HEK293 (cell line): Measurements from ENCODE around the gene RHPN2.

Experiments
- CTCF ChIA-PET: fragments of 350-600 bp; formaldehyde crosslinking; extraction: SDS; loops from one replicate; lab custom pipeline; 2021; ENCODE audit warnings: antibody characterized with exemption; lab: Yijun Ruan, JAX
- POLR2A ChIA-PET: fragments of 300-600 bp; formaldehyde crosslinking; extraction: SDS; loops from one replicate; lab custom pipeline; 2020; ENCODE audit warnings: antibody characterized with exemption, inconsistent platforms; lab: Yijun Ruan, JAX
- H3K27ac ChIP-seq: fragments of 200-500 bp; sonication (Bioruptor generic); 2 replicates; pipeline ENCODE4 v1.5.1; 2014; ENCODE audit warnings: low read depth, low read length, control low read depth, inconsistent platforms; ENCODE audit errors: extremely low read depth
- H3K36me3 ChIP-seq, 2 experiments: fragments of 200-500 bp in 1 of 2; sonication (Bioruptor generic) in 1 of 2; 1 replicate in 1 of 2; 2 replicates in 1 of 2; pipeline ENCODE4 v1.5.1; 2014 to 2017; ENCODE audit warnings: inconsistent platforms in 2 of 2, low read length in 2 of 2; ENCODE audit not compliant: control insufficient read depth in 2 of 2, insufficient read depth in 1 of 2
- H3K4me1 ChIP-seq: fragments of 200-500 bp; sonication (Bioruptor generic); 2 replicates; pipeline ENCODE4 v1.5.1; 2014; ENCODE audit warnings: mild to moderate bottlenecking, low read length, inconsistent platforms; ENCODE audit not compliant: control insufficient read depth, insufficient read depth
- H3K4me3 ChIP-seq: 2 replicates; pipeline ENCODE4 v1.5.1; 2011; ENCODE audit warnings: low read depth, mild to moderate bottlenecking, control low read depth, low read length, moderate library complexity
- H3K9me3 ChIP-seq: fragments of 200-500 bp; sonication (Bioruptor generic); 2 replicates; pipeline ENCODE4 v1.5.1; 2014; ENCODE audit warnings: low read depth, low read length, inconsistent platforms; ENCODE audit not compliant: control insufficient read depth, insufficient read depth
- KLF1 ChIP-seq: fragments of 450-650 bp; formaldehyde crosslinking; IDR thresholded peaks from 2 replicates; pipeline ENCODE4 v1.5.1; 2016; ENCODE audit warnings: missing biosample characterization, missing genetic modification characterization
- KLF7 ChIP-seq: fragments of 450-650 bp; formaldehyde crosslinking; IDR thresholded peaks from 2 replicates; pipeline ENCODE4 v1.5.1; 2016; ENCODE audit warnings: missing biosample characterization, missing genetic modification characterization, borderline replicate concordance
- SCRT1 ChIP-seq: fragments of 450-650 bp; formaldehyde crosslinking; IDR thresholded peaks from 2 replicates; pipeline ENCODE4 v1.5.1; 2016; ENCODE audit warnings: missing biosample characterization, missing genetic modification characterization, borderline replicate concordance
- SCRT2 ChIP-seq: fragments of 450-650 bp; formaldehyde crosslinking; IDR thresholded peaks from 2 replicates; pipeline ENCODE4 v1.5.1; 2016; ENCODE audit warnings: missing biosample characterization, missing genetic modification characterization
- YY2 ChIP-seq: fragments of 450-650 bp; formaldehyde crosslinking; IDR thresholded peaks from 2 replicates; pipeline ENCODE4 v1.5.1; 2016; ENCODE audit warnings: missing biosample characterization, missing genetic modification characterization
- ZNF112 ChIP-seq: fragments of 450-650 bp; formaldehyde crosslinking; IDR thresholded peaks from 2 replicates; pipeline ENCODE4 v1.5.0; 2017; ENCODE audit warnings: missing biosample characterization, missing genetic modification characterization
- ZNF121 ChIP-seq: fragments of 450-650 bp; formaldehyde crosslinking; IDR thresholded peaks from 2 replicates; pipeline ENCODE4 v1.5.1; 2016; ENCODE audit warnings: missing biosample characterization, missing genetic modification characterization
- ZNF132 ChIP-seq: fragments of 450-650 bp; formaldehyde crosslinking; IDR thresholded peaks from 2 replicates; pipeline ENCODE4 v1.5.1; 2017; ENCODE audit warnings: missing biosample characterization, missing genetic modification characterization, borderline replicate concordance
- ZNF146 ChIP-seq: fragments of 450-650 bp; formaldehyde crosslinking; IDR thresholded peaks from 2 replicates; pipeline ENCODE4 v1.5.1; 2016; ENCODE audit warnings: missing biosample characterization, missing genetic modification characterization
- ZNF223 ChIP-seq: fragments of 450-650 bp; formaldehyde crosslinking; IDR thresholded peaks from 2 replicates; pipeline ENCODE4 v1.5.1; 2016; ENCODE audit warnings: missing biosample characterization, missing genetic modification characterization
- ZNF266 ChIP-seq: fragments of 450-650 bp; formaldehyde crosslinking; IDR thresholded peaks from 2 replicates; pipeline ENCODE4 v1.5.1; 2016; ENCODE audit warnings: missing biosample characterization, missing genetic modification characterization, low read depth
- ZNF549 ChIP-seq: fragments of 450-650 bp; IDR thresholded peaks from 2 replicates; pipeline ENCODE4 v1.5.1; 2018; ENCODE audit warnings: missing biosample characterization, missing genetic modification characterization, mild to moderate bottlenecking, inconsistent platforms, moderate library complexity
- ZNF776 ChIP-seq: fragments of 450-650 bp; formaldehyde crosslinking; IDR thresholded peaks from 2 replicates; pipeline ENCODE4 v1.5.0; 2017; ENCODE audit warnings: missing biosample characterization, missing genetic modification characterization, borderline replicate concordance
- ZSCAN30 ChIP-seq: fragments of 450-650 bp; IDR thresholded peaks from 2 replicates; pipeline ENCODE4 v1.5.1; 2018; ENCODE audit warnings: missing biosample characterization, mild to moderate bottlenecking, missing genetic modification characterization, moderate library complexity
- TF ChIP-seq, protein P1 (sequence below): fragments of 450-650 bp; formaldehyde crosslinking; IDR thresholded peaks from 2 replicates; pipeline ENCODE4 v1.5.1; 2016; ENCODE audit warnings: missing biosample characterization, missing genetic modification characterization
- TF ChIP-seq, protein P2 (sequence below): fragments of 450-650 bp; formaldehyde crosslinking; IDR thresholded peaks from 2 replicates; pipeline ENCODE4 v1.5.1; 2016; ENCODE audit warnings: missing biosample characterization, missing genetic modification characterization
- TF ChIP-seq, protein P3 (sequence below): fragments of 450-650 bp; formaldehyde crosslinking; IDR thresholded peaks from 2 replicates; pipeline ENCODE4 v1.5.1; 2016; ENCODE audit warnings: missing biosample characterization, missing genetic modification characterization, borderline replicate concordance
- TF ChIP-seq, protein P4 (sequence below): fragments of 450-650 bp; formaldehyde crosslinking; IDR thresholded peaks from 2 replicates; pipeline ENCODE4 v1.5.1; 2016; ENCODE audit warnings: missing biosample characterization, missing genetic modification characterization
- TF ChIP-seq, protein P5 (sequence below): fragments of 450-650 bp; formaldehyde crosslinking; IDR thresholded peaks from 2 replicates; pipeline ENCODE4 v1.5.1; 2016; ENCODE audit warnings: missing biosample characterization, missing genetic modification characterization

The RHPN2 gene

DNA sequence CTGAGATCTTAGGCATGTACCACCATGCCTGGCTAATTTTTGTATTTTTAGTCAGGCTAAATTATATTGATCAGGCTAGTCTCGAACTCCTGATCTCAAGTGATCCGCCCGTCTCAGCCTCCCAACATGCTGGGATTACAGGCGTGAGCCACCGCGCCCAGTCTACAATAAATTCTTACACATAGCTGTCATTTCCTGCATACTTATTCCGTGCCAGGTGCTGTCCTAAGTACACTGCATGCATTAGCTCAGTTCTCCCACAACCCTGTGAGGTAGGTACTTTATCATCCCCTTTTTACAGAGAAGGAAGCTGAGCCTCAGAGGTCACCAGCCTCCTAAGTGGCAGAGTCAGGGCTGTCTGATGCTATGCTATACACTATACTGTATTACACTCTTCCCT, 7.2 kb upstream of the RHPN2 start:
- Histone ChIP-seq H3K4me1 (peaks cover 5% of the 10 kb centered on the region), H3K4me3 (no peak overlapping the region), H3K27ac (no peak overlapping the region), H3K36me3 (no peaks in the 10 kb centered on the region; a peak in 1 of 3 replicates), H3K9me3 (no peaks in the 10 kb centered on the region)
- ChIA-PET CTCF (interaction anchor here (0.5 to 1.5 kb wide), 3 partner anchors 16 to 96 kb away, joined by 4 to 6 read pairs (median 4); no protein-coding TSS in a partner anchor), POLR2A (interaction anchor here (0.6 to 1.2 kb wide), 2 partner anchors 9 to 16 kb away, joined by 4 to 5 read pairs; partner anchors contain the start of gene GPATCH1)
- peak; percentile 35; the same call in 1 of the 2 replicates for TF ChIP-seq KLF1 (tag by site-specific recombination)
- no peak for TF ChIP-seq ZNF223 (tag by site-specific recombination)
- no peak for TF ChIP-seq ZNF112 (tag by site-specific recombination)
- no peak for TF ChIP-seq KLF7 (tag by site-specific recombination)
- TF ChIP-seq, protein P1, sequence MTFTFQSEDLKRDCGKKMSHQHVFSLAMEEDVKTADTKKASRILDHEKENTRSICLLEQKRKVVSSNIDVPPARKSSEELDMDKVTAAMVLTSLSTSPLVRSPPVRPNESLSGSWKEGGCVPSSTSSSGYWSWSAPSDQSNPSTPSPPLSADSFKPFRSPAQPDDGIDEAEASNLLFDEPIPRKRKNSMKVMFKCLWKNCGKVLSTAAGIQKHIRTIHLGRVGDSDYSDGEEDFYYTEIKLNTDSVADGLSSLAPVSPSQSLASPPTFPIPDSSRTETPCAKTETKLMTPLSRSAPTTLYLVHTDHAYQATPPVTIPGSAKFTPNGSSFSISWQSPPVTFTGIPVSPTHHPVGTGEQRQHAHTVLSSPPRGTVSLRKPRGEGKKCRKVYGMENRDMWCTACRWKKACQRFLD (tag by site-specific recombination): no peak
- TF ChIP-seq ZNF132: no peak
- no peak for TF ChIP-seq YY2 (tag by site-specific recombination)

DNA sequence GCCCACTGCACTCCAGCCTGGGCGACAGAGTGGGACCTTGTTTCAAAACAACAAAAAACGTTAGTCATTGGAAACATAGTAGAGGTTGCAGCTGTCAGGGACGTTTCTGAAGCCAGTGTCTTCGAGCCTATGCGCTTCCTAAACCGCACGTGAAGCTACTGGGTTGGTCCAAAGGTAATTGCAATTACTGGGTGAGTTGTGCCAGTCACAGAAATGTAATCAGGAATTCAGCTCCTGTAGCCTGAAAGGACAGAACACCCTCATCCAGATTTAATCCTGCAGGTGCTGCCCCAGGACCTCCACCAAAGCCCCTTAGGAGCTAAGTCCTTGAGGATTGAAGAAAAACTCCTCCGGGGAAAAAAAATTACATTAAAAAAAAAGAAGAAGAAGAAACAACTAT, 2.4 kb upstream of the RHPN2 start:
- Histone ChIP-seq H3K9me3 (no peaks in the 10 kb centered on the region), H3K36me3 (peaks cover 0 to 1% of the 10 kb centered on the region in 2 experiments; a peak in 1 of 3 replicates), H3K27ac (no peak overlapping the region), H3K4me3 (no peak overlapping the region), H3K4me1 (peaks cover 21% of the 10 kb centered on the region)
- TF ChIP-seq, protein P2, sequence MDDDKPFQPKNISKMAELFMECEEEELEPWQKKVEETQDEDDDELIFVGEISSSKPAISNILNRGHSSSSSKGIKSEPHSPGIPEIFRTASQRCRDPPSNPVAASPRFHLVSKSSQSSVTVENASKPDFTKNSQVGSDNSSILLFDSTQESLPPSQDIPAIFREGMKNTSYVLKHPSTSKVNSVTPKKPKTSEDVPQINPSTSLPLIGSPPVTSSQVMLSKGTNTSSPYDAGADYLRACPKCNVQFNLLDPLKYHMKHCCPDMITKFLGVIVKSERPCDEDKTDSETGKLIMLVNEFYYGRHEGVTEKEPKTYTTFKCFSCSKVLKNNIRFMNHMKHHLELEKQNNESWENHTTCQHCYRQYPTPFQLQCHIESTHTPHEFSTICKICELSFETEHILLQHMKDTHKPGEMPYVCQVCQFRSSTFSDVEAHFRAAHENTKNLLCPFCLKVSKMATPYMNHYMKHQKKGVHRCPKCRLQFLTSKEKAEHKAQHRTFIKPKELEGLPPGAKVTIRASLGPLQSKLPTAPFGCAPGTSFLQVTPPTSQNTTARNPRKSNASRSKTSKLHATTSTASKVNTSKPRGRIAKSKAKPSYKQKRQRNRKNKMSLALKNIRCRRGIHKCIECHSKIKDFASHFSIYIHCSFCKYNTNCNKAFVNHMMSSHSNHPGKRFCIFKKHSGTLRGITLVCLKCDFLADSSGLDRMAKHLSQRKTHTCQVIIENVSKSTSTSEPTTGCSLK (tag by site-specific recombination): no peak
- TF ChIP-seq, protein P3, sequence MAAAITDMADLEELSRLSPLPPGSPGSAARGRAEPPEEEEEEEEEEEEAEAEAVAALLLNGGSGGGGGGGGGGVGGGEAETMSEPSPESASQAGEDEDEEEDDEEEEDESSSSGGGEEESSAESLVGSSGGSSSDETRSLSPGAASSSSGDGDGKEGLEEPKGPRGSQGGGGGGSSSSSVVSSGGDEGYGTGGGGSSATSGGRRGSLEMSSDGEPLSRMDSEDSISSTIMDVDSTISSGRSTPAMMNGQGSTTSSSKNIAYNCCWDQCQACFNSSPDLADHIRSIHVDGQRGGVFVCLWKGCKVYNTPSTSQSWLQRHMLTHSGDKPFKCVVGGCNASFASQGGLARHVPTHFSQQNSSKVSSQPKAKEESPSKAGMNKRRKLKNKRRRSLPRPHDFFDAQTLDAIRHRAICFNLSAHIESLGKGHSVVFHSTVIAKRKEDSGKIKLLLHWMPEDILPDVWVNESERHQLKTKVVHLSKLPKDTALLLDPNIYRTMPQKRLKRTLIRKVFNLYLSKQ (tag by site-specific recombination): no peak
- ChIA-PET POLR2A (interaction anchor here (0.6 to 1.9 kb wide), 4 partner anchors 11 to 110 kb away, joined by 3 to 10 read pairs (median 3); partner anchors contain the start of gene GPATCH1), CTCF (interaction anchor here (0.6 to 1.7 kb wide), 6 partner anchors 9 to 58 kb away, joined by 3 to 9 read pairs (median 4); no protein-coding TSS in a partner anchor)

DNA sequence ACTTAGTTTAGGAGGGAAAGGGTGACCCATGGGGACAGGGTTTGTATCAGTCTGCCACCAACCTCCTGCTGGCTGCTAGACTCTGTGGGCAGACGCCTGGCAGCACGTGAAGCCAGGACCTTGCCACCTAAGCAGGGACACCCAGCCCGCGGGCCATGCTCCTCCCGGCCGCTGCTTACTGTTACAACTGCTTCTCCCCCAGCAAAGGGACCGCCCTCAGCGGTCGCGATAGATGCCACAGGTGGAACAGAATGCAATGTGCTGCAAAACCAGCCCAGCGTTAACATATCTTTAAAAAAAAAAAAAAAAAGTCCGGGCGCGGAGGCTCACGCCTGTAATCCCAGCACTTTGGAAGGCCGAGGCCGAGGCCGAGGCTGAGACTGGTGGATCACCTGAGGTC, 1.9 kb upstream of the RHPN2 start:
- CTCF ChIA-PET: interaction anchor here (1.7 kb wide), 1 partner anchor 18 kb away, joined by 9 read pairs; no protein-coding TSS in a partner anchor
- peaks cover 21% of the 10 kb centered on the region for H3K4me1 ChIP-seq
- TF ChIP-seq ZNF146 (tag by site-specific recombination) (no peak), ZNF776 (tag by site-specific recombination) (no peak), SCRT2 (tag by site-specific recombination) (peak; percentile 82), ZSCAN30 (tag by site-specific recombination) (no peak), ZNF266 (tag by site-specific recombination) (no peak), SCRT1 (tag by site-specific recombination) (peak; percentile 82; the same call in 1 of the 2 replicates), ZNF549 (no peak), ZNF121 (no peak)
- TF ChIP-seq, protein P4, sequence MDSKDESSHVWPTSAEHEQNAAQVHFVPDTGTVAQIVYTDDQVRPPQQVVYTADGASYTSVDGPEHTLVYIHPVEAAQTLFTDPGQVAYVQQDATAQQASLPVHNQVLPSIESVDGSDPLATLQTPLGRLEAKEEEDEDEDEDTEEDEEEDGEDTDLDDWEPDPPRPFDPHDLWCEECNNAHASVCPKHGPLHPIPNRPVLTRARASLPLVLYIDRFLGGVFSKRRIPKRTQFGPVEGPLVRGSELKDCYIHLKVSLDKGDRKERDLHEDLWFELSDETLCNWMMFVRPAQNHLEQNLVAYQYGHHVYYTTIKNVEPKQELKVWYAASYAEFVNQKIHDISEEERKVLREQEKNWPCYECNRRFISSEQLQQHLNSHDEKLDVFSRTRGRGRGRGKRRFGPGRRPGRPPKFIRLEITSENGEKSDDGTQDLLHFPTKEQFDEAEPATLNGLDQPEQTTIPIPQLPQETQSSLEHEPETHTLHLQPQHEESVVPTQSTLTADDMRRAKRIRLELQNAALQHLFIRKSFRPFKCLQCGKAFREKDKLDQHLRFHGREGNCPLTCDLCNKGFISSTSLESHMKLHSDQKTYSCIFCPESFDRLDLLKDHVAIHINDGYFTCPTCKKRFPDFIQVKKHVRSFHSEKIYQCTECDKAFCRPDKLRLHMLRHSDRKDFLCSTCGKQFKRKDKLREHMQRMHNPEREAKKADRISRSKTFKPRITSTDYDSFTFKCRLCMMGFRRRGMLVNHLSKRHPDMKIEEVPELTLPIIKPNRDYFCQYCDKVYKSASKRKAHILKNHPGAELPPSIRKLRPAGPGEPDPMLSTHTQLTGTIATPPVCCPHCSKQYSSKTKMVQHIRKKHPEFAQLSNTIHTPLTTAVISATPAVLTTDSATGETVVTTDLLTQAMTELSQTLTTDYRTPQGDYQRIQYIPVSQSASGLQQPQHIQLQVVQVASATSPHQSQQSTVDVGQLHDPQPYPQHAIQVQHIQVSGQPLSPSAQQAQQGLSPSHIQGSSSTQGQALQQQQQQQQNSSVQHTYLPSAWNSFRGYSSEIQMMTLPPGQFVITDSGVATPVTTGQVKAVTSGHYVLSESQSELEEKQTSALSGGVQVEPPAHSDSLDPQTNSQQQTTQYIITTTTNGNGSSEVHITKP: no peak
- TF ChIP-seq, protein P5, sequence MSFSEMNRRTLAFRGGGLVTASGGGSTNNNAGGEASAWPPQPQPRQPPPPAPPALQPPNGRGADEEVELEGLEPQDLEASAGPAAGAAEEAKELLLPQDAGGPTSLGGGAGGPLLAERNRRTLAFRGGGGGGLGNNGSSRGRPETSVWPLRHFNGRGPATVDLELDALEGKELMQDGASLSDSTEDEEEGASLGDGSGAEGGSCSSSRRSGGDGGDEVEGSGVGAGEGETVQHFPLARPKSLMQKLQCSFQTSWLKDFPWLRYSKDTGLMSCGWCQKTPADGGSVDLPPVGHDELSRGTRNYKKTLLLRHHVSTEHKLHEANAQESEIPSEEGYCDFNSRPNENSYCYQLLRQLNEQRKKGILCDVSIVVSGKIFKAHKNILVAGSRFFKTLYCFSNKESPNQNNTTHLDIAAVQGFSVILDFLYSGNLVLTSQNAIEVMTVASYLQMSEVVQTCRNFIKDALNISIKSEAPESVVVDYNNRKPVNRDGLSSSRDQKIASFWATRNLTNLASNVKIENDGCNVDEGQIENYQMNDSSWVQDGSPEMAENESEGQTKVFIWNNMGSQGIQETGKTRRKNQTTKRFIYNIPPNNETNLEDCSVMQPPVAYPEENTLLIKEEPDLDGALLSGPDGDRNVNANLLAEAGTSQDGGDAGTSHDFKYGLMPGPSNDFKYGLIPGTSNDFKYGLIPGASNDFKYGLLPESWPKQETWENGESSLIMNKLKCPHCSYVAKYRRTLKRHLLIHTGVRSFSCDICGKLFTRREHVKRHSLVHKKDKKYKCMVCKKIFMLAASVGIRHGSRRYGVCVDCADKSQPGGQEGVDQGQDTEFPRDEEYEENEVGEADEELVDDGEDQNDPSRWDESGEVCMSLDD: no peak

More for the DNA sequence above, 1.9 kb upstream of the RHPN2 start:
- POLR2A ChIA-PET: interaction anchor here (0.8 to 1.9 kb wide), 4 partner anchors 11 to 110 kb away, joined by 3 to 10 read pairs (median 3); partner anchors contain the start of gene GPATCH1
- H3K27ac ChIP-seq: no peak overlapping the region
- H3K4me3 ChIP-seq: no peak overlapping the region
- no peaks in the 10 kb centered on the region for H3K9me3 ChIP-seq
- H3K36me3 ChIP-seq: peaks cover 0 to 4% of the 10 kb centered on the region in 2 experiments; a peak in 1 of 3 replicates
